Bronchial epithelial cell (primary cell): ENCODE measurements around the gene NEUROG2. TPM values are rescaled to one million over a fixed set of nuclear protein-coding genes. Genes with fewer than 3 reads are reported as not detected.

ENCODE experiments used
- DNase-seq: peaks from one replicate; pipeline ENCODE4 v3.0.0-alpha.2; 2010; ENCODE audit warnings: low read depth
- FAIRE-seq: peaks from 2 replicates; lab custom pipeline; 2011; peaks lifted over from hg19 to GRCh38; lab: Jason Lieb, UNC
- H3K27me3 ChIP-seq: 2 replicates; pipeline ENCODE4 v1.5.1; 2011; ENCODE audit warnings: low read length; ENCODE audit not compliant: control insufficient read depth, insufficient read depth
- H3K36me3 ChIP-seq: 2 replicates; pipeline ENCODE4 v1.5.1; 2011; ENCODE audit warnings: low read length; ENCODE audit not compliant: control insufficient read depth, insufficient read depth
- H3K4me3 ChIP-seq: 2 replicates; pipeline ENCODE4 v1.5.1; 2011; ENCODE audit warnings: mild to moderate bottlenecking, low read depth, low read length, control low read depth
- CTCF ChIP-seq: IDR thresholded peaks from 2 replicates; pipeline ENCODE4 v1.5.1; 2011; ENCODE audit warnings: mild to moderate bottlenecking, moderate library complexity, low read length, control low read depth, inconsistent platforms; ENCODE audit not compliant: insufficient read depth, severe bottlenecking
- total RNA-seq: library from RNA; depleted of rRNA; stranded (reverse); fragments of >200 nt; gene quantifications from 2 replicates; pipeline ENCODE4 v1.2.1, GENCODE V29; 2014

Gene NEUROG2
- total RNA-seq, 1 donor from 2014 or later = not detected

- Histone ChIP-seq H3K4me3 (no peak overlapping the region), H3K36me3 (no peaks in the 10 kb centered on the region), H3K27me3 (no peaks in the 10 kb centered on the region)
- TF ChIP-seq CTCF = no peak
- DNase-seq (no peak), FAIRE-seq (no peak)
Observed at GRCh38 chr4:112545346-112545745, 29.4 kb upstream of the NEUROG2 start.

GRCh38 chr4:112540695-112541094 lies 24.7 kb upstream of the NEUROG2 start:
- FAIRE-seq (no peak), DNase-seq (no peak)
- Histone ChIP-seq H3K27me3 (no peaks in the 10 kb centered on the region), H3K36me3 (no peaks in the 10 kb centered on the region), H3K4me3 (no peak overlapping the region)
- no peak for TF ChIP-seq CTCF

GRCh38 chr4:112536123-112536522 lies 20.1 kb upstream of the NEUROG2 start:
- no peak for FAIRE-seq
- TF ChIP-seq CTCF = no peak

GRCh38 chr4:112532267-112532666 lies 16.3 kb upstream of the NEUROG2 start:
- DNase-seq = peak; percentile 38
- TF ChIP-seq CTCF = no peak
- FAIRE-seq = no peak

More at GRCh38 chr4:112536123-112536522, 20.1 kb upstream of the NEUROG2 start:
- Histone ChIP-seq H3K27me3 (no peaks in the 10 kb centered on the region), H3K36me3 (no peaks in the 10 kb centered on the region), H3K4me3 (no peak overlapping the region)
- DNase-seq = no peak

GRCh38 chr4:112531146-112531545 lies 15.2 kb upstream of the NEUROG2 start:
- FAIRE-seq = no peak
- H3K27me3 ChIP-seq = no peaks in the 10 kb centered on the region
- no peak for TF ChIP-seq CTCF
- no peak for DNase-seq
- no peaks in the 10 kb centered on the region for H3K36me3 ChIP-seq
- H3K4me3 ChIP-seq = no peak overlapping the region

More at GRCh38 chr4:112532267-112532666, 16.3 kb upstream of the NEUROG2 start:
- no peak overlapping the region for H3K4me3 ChIP-seq
- no peaks in the 10 kb centered on the region for H3K27me3 ChIP-seq
- no peaks in the 10 kb centered on the region for H3K36me3 ChIP-seq

GRCh38 chr4:112526061-112526460 lies 10.1 kb upstream of the NEUROG2 start:
- no peak for DNase-seq
- Histone ChIP-seq H3K4me3 (no peak overlapping the region), H3K36me3 (no peaks in the 10 kb centered on the region), H3K27me3 (peaks cover 28% of the 10 kb centered on the region)
- TF ChIP-seq CTCF = no peak
- no peak for FAIRE-seq
